Activated naive CD4-positive, alpha-beta T cell (primary cell): ENCODE measurements around the gene TGIF1.
"Not testable (repeated sequence)": the region's sequence is repeated elsewhere in the genome, so short reads cannot be mapped to it uniquely, and the experiment has no call there.

Source experiments
- DNase-seq, 4 experiments: peaks; one replicate each; lab custom pipeline; 2025; lab: John Stamatoyannopoulos, UW

The TGIF1 gene

GRCh38 chr18:3450012-3450798, at the start of gene TGIF1:
TGIF1 (plus strand) TSS chr18:3450172; CDS start chr18:3450490, 318 bp downstream.
- peak; percentile 35 to 77 (median 58) for DNase-seq

- DNase-seq: no peak
These were observed 49.2 kb upstream of the TGIF1 start for GRCh38 chr18:3400567-3401296.

DNA sequence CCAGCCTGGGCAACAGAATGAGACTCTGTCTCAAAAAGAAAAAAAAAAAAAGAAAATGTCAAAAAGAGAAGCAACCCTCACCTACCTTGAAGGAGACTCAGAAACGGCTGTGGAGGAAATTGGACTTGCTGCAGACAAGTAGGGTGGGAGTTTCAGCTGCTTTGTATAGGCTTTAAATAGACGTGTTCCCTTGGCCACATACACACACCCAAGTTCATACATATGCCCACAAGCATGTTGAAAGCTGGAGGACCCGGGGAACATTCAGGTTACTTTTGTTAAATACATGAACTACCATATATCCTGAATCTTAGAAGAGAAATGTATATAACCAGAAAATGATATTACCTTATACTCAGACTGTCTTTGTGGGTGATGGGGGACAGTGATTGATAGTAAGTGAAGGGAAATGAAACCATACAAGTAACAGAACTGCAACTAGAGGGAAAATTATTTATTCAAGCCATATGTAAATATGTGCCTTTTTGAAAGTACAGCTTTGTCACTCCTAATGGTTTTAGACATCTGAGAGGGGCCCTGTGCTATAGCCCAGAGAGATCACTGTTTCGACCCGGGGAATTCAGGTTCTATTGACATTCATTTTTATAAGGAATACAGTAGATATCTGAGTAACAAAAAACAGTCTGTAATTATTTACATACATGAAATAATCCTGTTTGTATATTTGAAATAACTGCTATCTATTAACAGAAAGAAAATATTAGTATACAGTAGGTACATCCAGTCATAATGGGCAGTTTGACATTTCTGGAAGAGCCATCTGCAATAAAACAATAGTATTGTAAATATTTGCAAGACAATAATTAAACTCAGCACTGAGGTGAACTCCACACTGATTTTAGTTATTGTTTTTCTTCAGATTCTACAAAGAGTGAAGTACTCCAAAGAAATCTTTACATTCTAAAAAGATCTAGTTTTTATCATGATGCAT, 48.0 kb upstream of the TGIF1 start:
- DNase-seq: no peak

DNA sequence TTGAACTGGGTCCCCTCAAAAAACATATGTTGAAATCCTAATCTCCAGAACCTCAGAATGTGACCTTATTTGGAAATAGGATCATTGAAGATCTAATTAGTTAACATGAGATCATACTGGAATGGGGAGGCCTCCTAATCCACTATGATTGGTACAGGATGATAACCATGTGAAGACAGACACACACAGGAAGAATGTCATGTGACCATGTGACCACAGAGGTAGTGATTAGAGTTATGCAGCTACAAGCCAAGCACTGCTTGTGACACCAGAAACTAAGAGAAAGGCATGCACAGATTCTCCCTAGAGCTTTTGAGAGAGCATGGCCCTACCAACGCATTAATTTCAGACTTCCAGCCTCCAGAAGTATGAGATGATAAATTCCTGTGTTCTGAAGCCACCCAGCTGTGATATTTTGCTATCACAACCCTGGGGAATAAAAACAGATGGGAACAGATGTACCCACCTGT, 47.0 kb upstream of the TGIF1 start:
- no peak for DNase-seq

GRCh38 chr18:3405713-3406112, 44.3 kb upstream of the TGIF1 start:
- DNase-seq: no peak

DNA sequence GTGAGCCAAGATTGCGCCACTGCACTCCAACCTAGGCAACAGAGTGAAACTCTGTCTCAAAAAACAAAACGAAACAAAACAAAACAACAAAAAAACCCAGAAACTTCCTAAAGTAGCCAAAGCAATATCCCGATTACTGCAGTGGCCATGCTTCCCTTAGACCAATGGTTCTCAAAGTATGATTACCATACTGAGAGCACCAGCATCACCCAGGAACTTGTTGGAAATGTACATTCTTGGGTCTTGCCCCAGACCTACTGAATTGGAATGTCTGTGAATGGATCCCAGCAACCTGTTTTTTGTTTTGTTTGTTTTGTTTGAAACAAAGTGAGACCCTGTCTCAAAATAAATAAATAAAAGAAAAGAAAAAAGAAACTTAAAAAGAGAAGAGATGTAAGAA, 41.9 kb upstream of the TGIF1 start:
- no peak for DNase-seq

GRCh38 chr18:3409811-3410210, 40.2 kb upstream of the TGIF1 start:
- DNase-seq: no peak

DNA sequence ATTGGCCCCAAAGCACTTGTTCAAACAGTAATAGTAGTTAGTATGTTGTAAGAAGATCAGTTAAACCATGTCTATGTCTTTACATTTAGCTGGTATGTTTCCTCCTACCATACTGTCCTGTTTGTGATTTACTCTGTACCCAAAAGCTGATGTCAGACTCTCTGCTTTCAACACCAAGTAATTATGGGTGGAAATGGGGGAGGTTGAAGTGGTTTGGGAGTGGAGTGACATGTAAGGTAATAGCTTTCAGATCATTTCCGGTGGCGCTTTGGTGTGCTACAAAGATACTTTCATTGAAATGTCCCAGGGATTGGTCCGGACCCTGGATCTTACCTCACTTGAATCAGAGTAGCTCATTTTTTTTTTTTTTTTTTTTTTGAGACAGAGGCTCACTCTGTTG, 39.7 kb upstream of the TGIF1 start:
- DNase-seq: no peak

GRCh38 chr18:3410876-3411275, 39.1 kb upstream of the TGIF1 start:
- DNase-seq: not testable (repeated sequence)

GRCh38 chr18:3411327-3411726, 38.6 kb upstream of the TGIF1 start:
- no peak for DNase-seq

DNA sequence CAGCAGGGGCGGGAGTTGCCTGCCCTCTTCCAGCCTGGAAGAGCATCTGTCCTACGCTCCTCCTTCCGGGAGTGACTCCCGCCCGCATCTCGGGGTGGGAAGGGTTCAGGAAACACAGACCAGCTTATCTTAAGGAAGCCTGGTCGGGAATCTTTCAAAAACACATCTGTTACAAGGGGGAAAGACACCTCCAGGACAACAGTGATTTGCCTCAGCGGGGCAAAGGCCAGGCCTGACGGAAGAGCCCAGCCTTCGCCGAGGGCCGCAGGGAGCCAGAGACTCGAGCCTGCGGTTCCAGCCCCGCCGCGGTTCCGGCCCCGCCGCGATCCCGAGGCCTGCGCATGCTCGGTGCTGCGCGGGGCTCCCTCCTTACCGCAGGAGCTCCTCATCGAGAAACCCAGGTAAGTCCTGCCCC, 38.1 kb upstream of the TGIF1 start:
- peak in 1 of 4 experiments; percentile 14 for DNase-seq

DNA sequence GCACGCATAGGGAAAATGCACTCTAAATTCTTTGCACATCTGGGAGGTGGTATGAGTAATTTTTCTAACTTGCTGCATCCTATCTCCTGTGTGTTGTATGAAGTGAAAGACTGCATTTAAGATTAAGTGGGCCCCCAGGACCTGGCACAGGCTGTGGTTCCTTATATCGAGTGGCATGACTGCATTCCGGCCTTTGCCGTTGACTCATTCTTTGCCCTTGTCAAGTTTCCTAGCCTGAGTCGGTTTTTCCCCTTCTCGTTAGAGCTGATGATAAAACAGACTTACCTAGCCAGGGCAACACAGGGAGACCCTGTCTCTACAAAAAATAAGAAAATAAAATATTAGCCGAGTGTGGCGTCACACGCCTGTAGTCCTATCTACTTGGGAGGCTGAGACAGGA, 37.4 kb upstream of the TGIF1 start:
- not testable (repeated sequence) for DNase-seq

- DNase-seq: no peak
These were observed 34.9 kb upstream of the TGIF1 start for GRCh38 chr18:3415110-3415509.

- DNase-seq: no peak
These were observed 31.9 kb upstream of the TGIF1 start for GRCh38 chr18:3418083-3418482.

- no peak for DNase-seq
These were observed 29.1 kb upstream of the TGIF1 start for GRCh38 chr18:3420919-3421279.

- DNase-seq: no peak
These were observed 27.1 kb upstream of the TGIF1 start for GRCh38 chr18:3422905-3423304.

DNA sequence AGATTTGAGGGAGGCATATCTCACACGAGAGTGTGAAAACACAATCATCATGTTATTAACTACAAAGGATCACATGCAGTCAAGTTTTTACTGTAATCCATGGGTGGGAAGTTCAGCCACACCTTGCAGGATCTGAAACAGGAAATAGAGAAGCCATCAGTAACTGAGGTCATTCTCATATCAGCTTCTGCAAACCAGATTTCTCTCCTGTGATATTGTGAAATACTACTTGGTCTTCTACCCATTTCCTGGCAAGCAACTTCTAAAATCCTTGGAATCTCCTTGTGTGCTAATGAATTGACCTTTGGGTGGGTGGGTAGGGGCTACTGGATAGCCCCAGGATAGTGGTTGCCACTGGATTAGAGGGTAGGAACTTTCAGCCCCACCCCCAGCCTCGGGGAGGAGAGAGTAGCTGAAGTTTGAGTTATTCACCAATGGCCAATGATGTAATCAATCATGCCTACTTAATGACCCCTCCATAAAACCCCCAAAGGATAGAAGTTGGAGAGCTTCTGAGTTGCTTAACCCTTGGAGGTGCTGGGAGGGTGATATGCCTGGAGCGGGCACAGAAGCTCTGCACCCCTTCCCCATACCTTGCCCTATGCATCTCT, 25.6 kb upstream of the TGIF1 start:
- DNase-seq: no peak

GRCh38 chr18:3425030-3425429, 24.9 kb upstream of the TGIF1 start:
- DNase-seq: no peak

DNA sequence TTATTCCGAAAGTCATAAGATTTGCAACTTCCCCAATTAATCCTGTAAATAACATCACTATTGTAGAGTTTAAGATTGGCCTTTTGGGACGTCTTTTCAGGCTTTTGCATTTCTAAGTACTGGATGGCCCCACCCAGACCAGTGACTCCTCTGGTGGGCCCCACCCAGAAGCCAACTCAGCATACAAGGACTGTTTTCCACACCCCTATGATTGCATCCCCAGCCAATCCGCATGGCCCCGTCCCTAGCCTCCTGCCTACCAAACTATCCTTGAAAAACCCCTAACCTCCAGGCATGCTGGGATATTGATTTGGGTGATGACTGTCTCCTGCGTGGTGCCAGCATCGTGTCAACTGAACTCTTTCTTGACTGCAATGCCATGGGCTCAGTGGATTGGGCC, 24.5 kb upstream of the TGIF1 start:
- DNase-seq: no peak

- no peak for DNase-seq
These were observed 23.9 kb upstream of the TGIF1 start for GRCh38 chr18:3426074-3426473.

GRCh38 chr18:3427944-3428343, 22.0 kb upstream of the TGIF1 start:
- no peak for DNase-seq

GRCh38 chr18:3429121-3429520, 20.9 kb upstream of the TGIF1 start:
- no peak for DNase-seq
